Measurements from ENCODE around the gene SMOC1. TPM values are rescaled to one million over a fixed set of nuclear protein-coding genes. Genes with fewer than 3 reads are reported as not detected.

Gene SMOC1
- total RNA-seq, 1 experiment from 2014 or later: 0.46 TPM

GRCh38 chr14:70023871-70024270, 144.7 kb downstream of the SMOC1 start:
- no TSS peak for BruUV-seq (replicated peaks)
- H3K27me3 ChIP-seq (ENCODE audit: control insufficient read depth, insufficient read depth, low read length): no peaks in the 10 kb centered on the region; the same call in 1 of the 2 replicates
- no peaks in the 10 kb centered on the region for H3K4me1 ChIP-seq (ENCODE audit: control insufficient read depth, insufficient read depth, low read length)
- in situ Hi-C loops (cut with HindIII; ENCODE audit: low pct_unique_long_range_greater_than_20kb, low sequenced_read_pairs): no loop called here
- H3K36me3 ChIP-seq (ENCODE audit: control insufficient read depth, insufficient read depth, low read length): no peaks in the 10 kb centered on the region
- ChIA-PET POLR2A (no interaction called here), CTCF (no interaction called here)
- intact Hi-C loops (cut with micrococcal nuclease; ENCODE audit: unreplicated experiment): no loop called here
- H3K9me3 ChIP-seq (ENCODE audit: control insufficient read depth, insufficient read depth, low read depth, low read length): no peaks in the 10 kb centered on the region
- H3K4me3 ChIP-seq (ENCODE audit: low read depth in 2 of 2, low read length in 2 of 2): no peak overlapping the region
- no peak overlapping the region for H3K27ac ChIP-seq (ENCODE audit: low read length)
- ATAC-seq: no peak
- TF ChIP-seq POLR2AphosphoS5 (IDR thresholded peaks at IDR 0.05; ENCODE audit: low read depth, low read length) (no peak), REST (IDR thresholded peaks at IDR 0.05; ENCODE audit: insufficient read depth in 1 of 2, low read depth in 2 of 2, low read length in 1 of 2) (no peak), SIN3A (IDR thresholded peaks at IDR 0.05; ENCODE audit: borderline replicate concordance, insufficient read depth, low read depth, low read length) (no peak), CTCF (IDR thresholded peaks at IDR 0.05) (no peak)
- no peak for DNase-seq (ENCODE audit: low read depth, low spot score)

GRCh38 chr14:70027785-70028428, 148.7 kb downstream of the SMOC1 start:
- Histone ChIP-seq H3K9me3 (ENCODE audit: control insufficient read depth, insufficient read depth, low read depth, low read length) (no peaks in the 10 kb centered on the region), H3K4me1 (ENCODE audit: control insufficient read depth, insufficient read depth, low read length) (no peaks in the 10 kb centered on the region), H3K27me3 (ENCODE audit: control insufficient read depth, insufficient read depth, low read length) (no peaks in the 10 kb centered on the region; the same call in 1 of the 2 replicates), H3K36me3 (ENCODE audit: control insufficient read depth, insufficient read depth, low read length) (no peaks in the 10 kb centered on the region), H3K4me3 (ENCODE audit: low read depth in 2 of 2, low read length in 2 of 2) (no peak overlapping the region), H3K27ac (ENCODE audit: low read length) (no peak overlapping the region)
- POLR2A ChIA-PET: no interaction called here
- in situ Hi-C loops (cut with HindIII; ENCODE audit: low pct_unique_long_range_greater_than_20kb, low sequenced_read_pairs) (no loop called here), intact Hi-C loops (cut with micrococcal nuclease; ENCODE audit: unreplicated experiment) (loop anchor here (1.0 to 5.0 kb wide), 2 partner anchors 210 to 296 kb away; no protein-coding TSS in a partner anchor)
- no peak for TF ChIP-seq SIN3A (IDR thresholded peaks at IDR 0.05; ENCODE audit: borderline replicate concordance, insufficient read depth, low read depth, low read length)
- TF ChIP-seq CTCF (IDR thresholded peaks at IDR 0.05): peak; percentile 83
- no peak for TF ChIP-seq REST (IDR thresholded peaks at IDR 0.05; ENCODE audit: insufficient read depth in 1 of 2, low read depth in 2 of 2, low read length in 1 of 2)
- no peak for TF ChIP-seq TCF7L2 (IDR thresholded peaks at IDR 0.05; ENCODE audit: low read depth, low read length)
- BruUV-seq (replicated peaks): no TSS peak
- ATAC-seq (peak; percentile 90), DNase-seq (ENCODE audit: low read depth, low spot score) (peak; percentile 17)
- CTCF ChIA-PET: interaction anchor here (0.6 to 1.5 kb wide), 6 partner anchors 14 to 380 kb away, joined by 3 to 15 read pairs (median 4); no protein-coding TSS in a partner anchor

Measured in Panc1 (cell line).